GM23338 (cell line): ENCODE results near the gene MNX1. TPM values are rescaled to one million over a fixed set of nuclear protein-coding genes. Genes with fewer than 3 reads are reported as not detected.

Experiments
- ATAC-seq: fragments of 200-7000 bp; cut with Tn5 transposase; 3 replicates; pipeline ENCODE4 v1.9.1; 2020
- DNase-seq: peaks from one replicate; pipeline ENCODE4 v3.0.0-alpha.2; 2015; ENCODE audit warnings: low spot score
- H2AFZ ChIP-seq: fragments of 200-600 bp; sonication (generic); 2 replicates; pipeline ENCODE4 v1.8.0; 2016; ENCODE audit warnings: antibody characterized with exemption, mild to moderate bottlenecking, moderate library complexity
- H3F3A ChIP-seq: fragments of 200-600 bp; sonication (generic); replicated peaks from 2 replicates; pipeline ENCODE4 v1.8.0; 2017; ENCODE audit warnings: antibody characterized with exemption, mixed run types, low read depth
- H3K27ac ChIP-seq: fragments of 200-600 bp; sonication (generic); 2 replicates; pipeline ENCODE4 v1.6.1; 2016; ENCODE audit warnings: low read depth
- H3K27me3 ChIP-seq: fragments of 200-600 bp; sonication (generic); 2 replicates; pipeline ENCODE4 v1.8.0; 2016; ENCODE audit warnings: mild to moderate bottlenecking, mixed run types, moderate library complexity; ENCODE audit not compliant: insufficient read depth
- H3K36me3 ChIP-seq: fragments of 200-600 bp; sonication (generic); 2 replicates; pipeline ENCODE4 v1.8.0; 2016; ENCODE audit warnings: mild to moderate bottlenecking; ENCODE audit not compliant: insufficient read depth
- H3K4me1 ChIP-seq: fragments of 200-600 bp; sonication (generic); 2 replicates; pipeline ENCODE4 v1.8.0; 2016; ENCODE audit warnings: mild to moderate bottlenecking, moderate library complexity; ENCODE audit not compliant: insufficient read depth
- H3K4me2 ChIP-seq: fragments of 200-600 bp; sonication (generic); 2 replicates; pipeline ENCODE4 v1.7.1; 2017; ENCODE audit warnings: mixed run types
- H3K4me3 ChIP-seq: fragments of 200-600 bp; sonication (generic); 2 replicates; pipeline ENCODE4 v1.6.1; 2016; ENCODE audit warnings: mixed run types
- H3K79me2 ChIP-seq: fragments of 200-600 bp; sonication (generic); replicated peaks from 2 replicates; pipeline ENCODE4 v1.8.0; 2017; ENCODE audit warnings: mild to moderate bottlenecking; ENCODE audit not compliant: insufficient read depth
- H3K9me2 ChIP-seq: fragments of 200-600 bp; sonication (generic); 2 replicates; pipeline ENCODE4 v1.8.0; 2017; ENCODE audit not compliant: insufficient read depth
- H4K20me1 ChIP-seq: fragments of 200-600 bp; sonication (generic); replicated peaks from 2 replicates; pipeline ENCODE4 v1.8.0; 2017; ENCODE audit warnings: mild to moderate bottlenecking; ENCODE audit not compliant: insufficient read depth
- H3K27ac Mint-ChIP-seq: 2 replicates; pipeline ENCODE4 v1.8.0; 2020; ENCODE audit warnings: inconsistent platforms, mild to moderate bottlenecking, moderate library complexity, mixed read lengths
- H3K27me3 Mint-ChIP-seq: 3 replicates; pipeline ENCODE4 v1.8.0; 2022; ENCODE audit warnings: low read depth, mild to moderate bottlenecking, moderate library complexity, mixed read lengths, inconsistent platforms; ENCODE audit not compliant: insufficient read depth, poor library complexity
- H3K36me3 Mint-ChIP-seq: 3 replicates; pipeline ENCODE4 v1.8.0; 2021; ENCODE audit warnings: low read depth, mild to moderate bottlenecking, inconsistent platforms, moderate library complexity, mixed read lengths
- H3K4me1 Mint-ChIP-seq: 3 replicates; pipeline ENCODE4 v1.8.0; 2020; ENCODE audit warnings: mild to moderate bottlenecking, inconsistent platforms, mixed read lengths
- H3K4me3 Mint-ChIP-seq: 3 replicates; pipeline ENCODE4 v1.8.0; 2021; ENCODE audit warnings: moderate library complexity, mild to moderate bottlenecking, inconsistent platforms, mixed read lengths
- H3K9me3 Mint-ChIP-seq: 3 replicates; pipeline ENCODE4 v1.8.0; 2020; ENCODE audit warnings: moderate library complexity, mild to moderate bottlenecking, inconsistent platforms, mixed read lengths
- CREB1 ChIP-seq: fragments of 250-450 bp; sonication (Bioruptor Pico); IDR thresholded peaks from 2 replicates; pipeline ENCODE4 v1.5.0; 2020; ENCODE audit warnings: low read depth, mild to moderate bottlenecking, moderate library complexity
- CTCF ChIP-seq, 2 experiments: fragments of 200-600 bp in 1 of 2; sonication (generic) in 1 of 2; conservative IDR thresholded peaks; 2 replicates each; pipeline versions ENCODE4 v1.5.1 to v1.6.1; 2016 to 2017; ENCODE audit warnings: antibody characterized with exemption in 2 of 2, low read depth in 2 of 2, mild to moderate bottlenecking in 2 of 2, moderate library complexity in 1 of 2
- ETS1 ChIP-seq: IDR thresholded peaks from 2 replicates; pipeline ENCODE4 v1.6.1; 2016; ENCODE audit warnings: antibody characterized with exemption
- EZH2 ChIP-seq: fragments of 200-600 bp; sonication (generic); IDR thresholded peaks from one replicate; pipeline ENCODE4 v1.8.0; 2017; ENCODE audit warnings: antibody characterized with exemption, mild to moderate bottlenecking, low read depth; ENCODE audit not compliant: unreplicated experiment
- EZH2phosphoT487 ChIP-seq: fragments of 200-600 bp; sonication (generic); IDR thresholded peaks from one replicate; pipeline ENCODE4 v1.8.1; 2018; ENCODE audit warnings: antibody characterized with exemption; ENCODE audit not compliant: unreplicated experiment
- NANOG ChIP-seq: IDR thresholded peaks from 2 replicates; pipeline ENCODE4 v1.6.1; 2016; ENCODE audit warnings: antibody characterized with exemption, borderline replicate concordance
- STAT1 ChIP-seq: IDR thresholded peaks from one replicate; pipeline ENCODE4 v1.6.1; 2016; ENCODE audit warnings: antibody characterized with exemption; ENCODE audit not compliant: unreplicated experiment
- ZNF114 ChIP-seq: fragments of 250-450 bp; sonication (Bioruptor Pico); IDR thresholded peaks from 2 replicates; pipeline ENCODE4 v1.5.0; 2020; ENCODE audit warnings: mild to moderate bottlenecking, moderate library complexity
- ZNF462 ChIP-seq: fragments of 250-450 bp; sonication (Bioruptor Pico); IDR thresholded peaks from 2 replicates; pipeline ENCODE4 v1.5.0; 2020; ENCODE audit warnings: mild to moderate bottlenecking, moderate library complexity
- polyA plus RNA-seq: library from polyadenylated mRNA; unstranded; fragments of >200 nt; fragmentation: Nextera tagmentation; extraction: Ambion mirVana; gene quantifications from 2 replicates; pipeline ENCODE4 v1.2.1, GENCODE V29; 2016
- total RNA-seq: library from RNA; depleted of rRNA; stranded (reverse); fragments of >200 nt; shearing (Covaris generic); gene quantifications from 2 replicates; pipeline ENCODE4 v1.2.3, GENCODE V29; 2014

Gene MNX1
- total and polyA plus RNA-seq, 2 experiments from 2014 or later, result 0.14 to 0.24 TPM

GRCh38 chr7:157044943-157045660 lies 34.6 kb upstream of the MNX1 start:
- TF ChIP-seq STAT1 (no peak), EZH2phosphoT487 (no peak)
- H3K36me3 ChIP-seq, result no peaks in the 10 kb centered on the region
- no peaks in the 10 kb centered on the region for H3F3A ChIP-seq
- 0 out of 2 replicates have a peak, but pooled peaks cover 5% of the 10 kb centered on the region for H3K4me1 ChIP-seq
- Mint-ChIP-seq H3K36me3 (no peaks in the 10 kb centered on the region), H3K4me3 (no peak overlapping the region), H3K27me3 (peaks cover 11% of the 10 kb centered on the region), H3K27ac (no peak overlapping the region), H3K9me3 (no peaks in the 10 kb centered on the region), H3K4me1 (peaks cover 10% of the 10 kb centered on the region)
- H3K4me3 ChIP-seq, result no peak overlapping the region
- H3K4me2 ChIP-seq, result no peak overlapping the region
- DNase-seq (no peak), ATAC-seq (no peak)
- H3K27ac ChIP-seq, result no peak overlapping the region
- H2AFZ ChIP-seq, result no peak overlapping the region
- no peaks in the 10 kb centered on the region for H4K20me1 ChIP-seq
- no peaks in the 10 kb centered on the region for H3K27me3 ChIP-seq
- no peaks in the 10 kb centered on the region for H3K9me2 ChIP-seq
- H3K79me2 ChIP-seq, result no peaks in the 10 kb centered on the region

GRCh38 chr7:157044147-157044687 lies 33.8 kb upstream of the MNX1 start:
- Histone ChIP-seq H3K27ac (no peak overlapping the region), H3K4me2 (no peak overlapping the region), H2AFZ (no peak overlapping the region), H3K36me3 (no peaks in the 10 kb centered on the region), H3F3A (no peaks in the 10 kb centered on the region), H4K20me1 (no peaks in the 10 kb centered on the region), H3K9me2 (no peaks in the 10 kb centered on the region), H3K27me3 (no peaks in the 10 kb centered on the region), H3K4me3 (no peak overlapping the region), H3K4me1 (0 out of 2 replicates have a peak, but pooled peaks cover 5% of the 10 kb centered on the region), H3K79me2 (no peaks in the 10 kb centered on the region)
- no peaks in the 10 kb centered on the region for H3K9me3 Mint-ChIP-seq
- ATAC-seq, result no peak
- DNase-seq, result no peak
- H3K4me1 Mint-ChIP-seq, result peaks cover 10% of the 10 kb centered on the region
- H3K27ac Mint-ChIP-seq, result no peak overlapping the region
- H3K36me3 Mint-ChIP-seq, result no peaks in the 10 kb centered on the region
- no peak overlapping the region for H3K4me3 Mint-ChIP-seq
- peaks cover 14% of the 10 kb centered on the region for H3K27me3 Mint-ChIP-seq
- TF ChIP-seq EZH2 (no peak), STAT1 (no peak), ZNF462 (CRISPR knock-in tag) (no peak), NANOG (no peak), CREB1 (CRISPR knock-in tag) (no peak), ZNF114 (CRISPR knock-in tag) (no peak), ETS1 (no peak), CTCF (conservative IDR thresholded peaks at IDR 0.05; ENCODE audit: low read depth in 2 of 2) (no peak)
